ENCODE data around the gene FOXD4L3.
"Not testable (repeated sequence)": the region's sequence is repeated elsewhere in the genome, so short reads cannot be mapped to it uniquely, and the experiment has no call there.

FOXD4L3 gene

GRCh38 chr9:68351689-68352088 lies 49.0 kb downstream of the FOXD4L3 start:
- not testable (repeated sequence) for DNase-seq (ENCODE audit: low read depth in 2 of 2)
